Fibroblast of peridontal ligament (primary cell): ENCODE data around the gene OR2W1.

Source experiments
- DNase-seq: peaks from one replicate; pipeline ENCODE4 v3.0.0-alpha.2; 2010; ENCODE audit errors: extremely low read depth

The OR2W1 gene, protein sequence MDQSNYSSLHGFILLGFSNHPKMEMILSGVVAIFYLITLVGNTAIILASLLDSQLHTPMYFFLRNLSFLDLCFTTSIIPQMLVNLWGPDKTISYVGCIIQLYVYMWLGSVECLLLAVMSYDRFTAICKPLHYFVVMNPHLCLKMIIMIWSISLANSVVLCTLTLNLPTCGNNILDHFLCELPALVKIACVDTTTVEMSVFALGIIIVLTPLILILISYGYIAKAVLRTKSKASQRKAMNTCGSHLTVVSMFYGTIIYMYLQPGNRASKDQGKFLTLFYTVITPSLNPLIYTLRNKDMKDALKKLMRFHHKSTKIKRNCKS

DNA sequence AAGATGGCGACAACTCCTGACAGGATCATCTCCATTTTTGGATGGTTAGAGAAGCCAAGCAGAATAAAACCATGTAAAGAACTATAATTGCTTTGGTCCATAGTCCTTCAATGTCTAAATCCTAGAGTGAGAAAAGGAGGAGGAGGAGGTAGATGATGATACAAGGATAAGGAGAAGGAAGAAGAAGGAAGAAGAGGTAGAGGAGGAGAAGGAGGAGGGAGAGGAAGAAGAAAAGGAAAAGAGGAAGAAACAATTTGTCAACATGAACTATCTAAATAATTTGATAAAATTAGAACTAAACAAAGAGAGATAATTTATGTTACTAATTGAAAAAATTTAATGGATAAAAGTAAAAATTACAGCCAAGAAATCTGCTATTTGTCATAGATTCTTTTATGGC, at the start of gene OR2W1:
Gene OR2W1, minus strand, starts transcription at position 101 of the 400 bp plus-strand sequence. Its CDS starts 0 bp downstream, at position 101.
- no peak for DNase-seq

- DNase-seq: no peak
Observed at GRCh38 chr6:29092957-29093356, 48.0 kb upstream of the OR2W1 start.

DNA sequence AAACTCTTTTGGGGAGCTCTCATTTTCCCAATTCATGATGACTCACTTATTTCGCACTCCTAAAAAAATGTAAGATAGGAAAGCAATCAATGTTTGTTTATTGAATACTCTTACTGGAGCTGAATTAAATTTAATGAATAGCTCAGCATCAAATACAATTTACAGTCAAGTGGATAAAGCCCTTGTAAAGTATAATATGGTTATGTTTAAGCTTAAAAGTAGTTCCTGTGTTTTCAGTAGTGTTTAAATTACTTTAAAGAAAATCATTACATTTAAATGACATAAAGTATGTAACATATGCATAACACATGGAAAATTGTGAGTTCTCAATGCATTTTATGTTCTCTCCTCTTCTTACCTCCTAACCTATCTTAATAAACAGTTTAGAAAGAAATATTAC, 42.2 kb upstream of the OR2W1 start, which contains the start of gene OR2B3:
Gene OR2B3, minus strand, starts transcription at position 101 of the 400 bp plus-strand sequence. Its CDS starts 65 bp downstream, at position 36.
- no peak for DNase-seq

GRCh38 chr6:29082457-29082856, 37.5 kb upstream of the OR2W1 start:
- DNase-seq: no peak

DNA sequence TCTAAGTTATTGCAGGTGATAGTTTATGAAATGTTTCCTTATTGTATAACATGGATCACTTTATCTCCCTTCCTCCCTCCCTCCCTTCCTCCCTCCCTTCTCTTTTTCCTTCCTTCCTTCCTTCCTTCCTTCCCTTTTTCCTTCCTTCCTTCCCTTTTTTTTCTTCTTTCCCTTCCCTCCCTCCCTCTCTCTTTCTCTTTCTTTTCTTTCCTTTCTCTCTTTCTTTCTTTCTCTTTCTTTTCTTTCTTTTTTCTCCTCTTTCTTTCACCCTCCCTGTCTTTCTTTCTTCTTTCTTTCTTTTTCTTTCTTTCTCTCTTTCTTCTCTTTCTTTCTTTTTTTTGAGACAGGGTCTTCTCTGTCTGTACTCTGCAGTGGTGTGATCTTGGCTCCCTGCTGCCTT, 36.3 kb upstream of the OR2W1 start:
- no peak for DNase-seq

GRCh38 chr6:29079203-29079602, 34.2 kb upstream of the OR2W1 start:
- no peak for DNase-seq

DNA sequence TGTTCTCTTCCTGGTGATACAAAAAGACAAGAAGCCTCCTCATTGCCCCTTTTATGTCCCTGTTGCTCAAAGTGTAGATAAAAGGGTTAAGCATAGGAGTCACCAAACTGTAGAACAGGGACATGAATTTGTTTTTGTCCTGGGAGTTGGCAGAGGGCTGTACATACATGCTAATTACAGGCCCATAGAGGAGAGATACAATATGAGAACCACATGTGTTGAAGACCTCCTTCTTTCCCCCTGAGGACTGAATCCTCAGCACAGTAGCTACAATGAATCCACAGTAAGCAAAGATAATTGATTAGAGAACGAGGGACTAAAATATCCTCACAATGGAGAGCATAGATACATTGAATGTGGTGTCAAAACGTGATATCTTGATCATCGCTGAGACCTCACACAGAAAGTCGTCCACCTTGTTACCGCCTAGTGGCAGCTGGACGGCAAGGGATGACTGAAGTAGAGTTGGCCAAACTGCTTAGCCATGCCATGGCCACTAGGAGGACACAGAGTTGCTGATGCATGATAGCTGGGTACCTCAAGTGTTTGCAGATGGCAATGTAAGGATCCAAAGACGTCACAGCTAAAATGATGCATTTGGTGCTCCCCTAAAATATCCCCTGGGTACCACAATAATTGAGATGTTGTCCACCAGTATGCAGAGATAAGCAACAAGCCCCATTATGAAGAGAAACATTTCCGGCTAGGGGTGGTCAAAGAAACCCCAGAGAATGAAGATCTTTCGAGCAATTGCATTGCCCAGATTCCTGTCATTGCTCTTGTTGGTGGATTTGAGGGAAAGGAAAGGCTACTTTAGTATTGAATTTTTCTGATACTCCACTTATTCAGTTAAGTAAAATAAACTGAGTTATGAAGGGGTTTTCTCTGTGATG, 27.1 kb upstream of the OR2W1 start:
- no peak for DNase-seq

DNA sequence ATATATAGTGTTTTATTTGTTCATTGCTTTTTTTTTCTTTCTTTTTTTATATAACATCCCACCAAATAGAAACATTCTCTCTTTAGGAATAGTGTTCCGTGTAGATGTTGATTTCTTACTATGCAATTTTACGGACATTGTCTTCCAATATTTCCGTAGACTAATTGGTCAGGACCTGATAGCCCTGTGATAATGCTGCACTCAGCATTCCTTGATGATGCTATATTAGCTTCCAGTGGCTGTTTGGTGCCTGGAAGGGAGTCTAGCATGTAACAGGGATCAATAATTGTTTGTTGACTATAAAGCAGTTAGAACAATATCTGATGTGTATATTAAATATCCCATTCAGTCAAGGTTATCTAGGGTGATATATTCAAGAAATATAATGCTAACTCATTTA, 6.7 kb upstream of the OR2W1 start:
- DNase-seq: no peak

- DNase-seq: no peak
Observed at GRCh38 chr6:29035951-29036350, 9.0 kb downstream of the OR2W1 start.

GRCh38 chr6:29028821-29029220, 16.2 kb downstream of the OR2W1 start:
- no peak for DNase-seq

DNA sequence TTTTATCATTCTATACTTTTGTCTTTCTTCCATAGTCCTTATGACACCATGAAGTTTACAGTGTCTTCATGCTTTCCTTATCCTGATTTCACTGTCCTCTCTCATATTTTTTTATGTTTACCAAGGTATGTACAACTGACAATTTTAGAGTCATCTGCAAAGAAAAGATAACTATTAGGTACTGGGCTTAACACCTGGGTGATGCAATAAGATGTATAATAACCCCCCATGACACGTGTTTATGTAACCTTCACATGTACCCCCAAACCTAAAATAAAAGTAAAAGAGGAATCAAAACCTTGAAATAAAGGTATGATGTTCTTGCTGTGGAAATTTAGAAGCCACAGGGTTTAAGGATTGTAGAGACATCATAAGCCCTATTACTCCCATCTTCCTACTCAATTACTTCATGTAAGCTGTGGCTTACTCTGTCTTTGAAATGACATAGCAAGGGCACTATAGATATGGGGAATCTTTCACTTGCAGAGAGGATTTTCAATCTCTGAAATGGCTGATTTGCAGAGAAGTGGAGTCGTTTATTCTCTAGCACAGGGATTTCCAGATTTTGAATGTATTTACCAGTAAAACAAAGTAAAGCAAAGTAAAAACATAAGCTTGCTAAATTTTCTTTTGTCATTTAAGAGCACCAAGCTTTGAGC, 18.9 kb downstream of the OR2W1 start:
- DNase-seq: no peak

- DNase-seq: no peak
Observed at GRCh38 chr6:29021434-29021833, 23.5 kb downstream of the OR2W1 start.

GRCh38 chr6:29019629-29020028, 25.3 kb downstream of the OR2W1 start:
- no peak for DNase-seq

DNA sequence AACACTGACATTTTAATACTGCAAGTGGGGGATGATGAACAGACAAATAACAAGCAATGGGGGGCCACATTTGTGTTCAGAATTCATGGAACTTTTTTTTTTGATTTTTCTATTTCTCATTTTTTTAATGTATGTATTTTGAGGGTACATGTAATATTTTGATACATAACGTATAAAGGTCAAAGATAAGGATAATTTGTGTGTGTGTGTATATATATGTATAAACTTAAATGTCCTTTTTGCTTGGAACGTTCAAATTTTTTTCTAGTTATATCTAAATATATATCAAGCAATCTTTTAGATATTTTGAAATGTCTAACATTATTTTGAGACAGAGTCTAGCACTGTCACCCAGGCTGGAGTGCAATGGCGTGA, 27.6 kb downstream of the OR2W1 start:
- DNase-seq: no peak

- peak; percentile 84 for DNase-seq
Observed at GRCh38 chr6:29016559-29017427, 28.2 kb downstream of the OR2W1 start.

DNA sequence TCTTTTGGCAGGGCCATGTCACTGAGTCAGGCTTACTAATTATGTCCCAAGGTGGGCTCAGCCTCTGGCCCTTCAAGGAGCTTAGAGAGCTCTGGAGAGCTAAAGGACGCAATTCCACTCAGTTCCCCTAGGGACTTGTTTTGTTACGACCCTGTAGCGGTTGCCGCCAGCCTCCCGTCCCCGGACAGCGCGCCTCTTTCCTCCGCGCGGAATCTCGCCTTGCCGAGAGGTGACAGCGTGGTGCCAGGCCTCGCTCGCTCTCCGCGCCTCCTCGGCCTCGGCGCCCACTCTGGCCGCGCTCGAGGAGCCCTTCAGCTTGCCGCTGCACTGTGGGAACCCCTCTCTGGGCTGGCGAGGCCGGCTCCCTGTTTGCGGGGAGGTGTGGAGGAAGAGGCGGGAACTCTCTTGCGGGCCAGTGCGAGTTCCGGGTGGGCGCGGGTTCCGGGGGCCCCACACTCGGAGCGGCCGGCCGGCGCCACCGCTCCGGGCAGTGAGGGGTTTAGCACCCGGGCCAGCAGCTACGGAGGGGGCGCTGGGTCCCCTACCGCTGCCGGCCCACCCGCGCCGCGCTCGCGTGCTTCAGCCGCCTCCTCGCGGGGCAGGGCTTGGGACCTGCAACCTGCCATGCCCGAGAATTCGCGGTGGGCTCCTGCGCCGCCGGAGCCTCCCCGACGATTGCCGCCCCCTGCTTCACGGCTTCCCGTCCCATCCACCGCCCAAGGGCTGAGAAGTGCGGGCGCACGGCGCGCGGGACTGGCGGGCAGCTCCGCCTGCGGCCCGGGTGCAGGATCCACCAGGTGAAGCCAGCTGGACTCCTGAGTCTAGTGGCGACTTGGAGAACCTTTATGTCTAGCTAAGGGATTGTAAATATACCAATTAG, 30.0 kb downstream of the OR2W1 start:
- DNase-seq: no peak

GRCh38 chr6:29011276-29011734, 33.7 kb downstream of the OR2W1 start:
- peak; percentile 68 for DNase-seq

- no peak for DNase-seq
Observed at GRCh38 chr6:29009358-29009757, 35.6 kb downstream of the OR2W1 start.

DNA sequence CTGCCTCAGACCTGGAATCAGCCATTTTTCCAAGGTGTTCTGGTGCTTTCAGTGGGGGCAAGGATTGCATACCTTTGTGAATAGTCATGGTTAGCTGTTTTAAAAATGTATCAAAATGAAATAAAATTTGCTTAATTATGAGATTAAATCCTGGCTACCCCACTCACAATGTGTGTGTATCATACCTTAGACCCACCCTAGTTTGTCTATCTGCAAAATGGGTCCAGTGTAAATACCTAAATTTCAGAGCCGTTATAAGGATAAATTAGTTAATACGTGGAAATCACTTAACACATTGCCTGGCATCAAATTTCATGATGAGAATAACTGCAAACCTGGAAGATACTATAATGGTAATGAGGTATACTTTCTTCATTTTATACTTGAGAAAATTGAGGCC, 36.9 kb downstream of the OR2W1 start:
- no peak for DNase-seq

DNA sequence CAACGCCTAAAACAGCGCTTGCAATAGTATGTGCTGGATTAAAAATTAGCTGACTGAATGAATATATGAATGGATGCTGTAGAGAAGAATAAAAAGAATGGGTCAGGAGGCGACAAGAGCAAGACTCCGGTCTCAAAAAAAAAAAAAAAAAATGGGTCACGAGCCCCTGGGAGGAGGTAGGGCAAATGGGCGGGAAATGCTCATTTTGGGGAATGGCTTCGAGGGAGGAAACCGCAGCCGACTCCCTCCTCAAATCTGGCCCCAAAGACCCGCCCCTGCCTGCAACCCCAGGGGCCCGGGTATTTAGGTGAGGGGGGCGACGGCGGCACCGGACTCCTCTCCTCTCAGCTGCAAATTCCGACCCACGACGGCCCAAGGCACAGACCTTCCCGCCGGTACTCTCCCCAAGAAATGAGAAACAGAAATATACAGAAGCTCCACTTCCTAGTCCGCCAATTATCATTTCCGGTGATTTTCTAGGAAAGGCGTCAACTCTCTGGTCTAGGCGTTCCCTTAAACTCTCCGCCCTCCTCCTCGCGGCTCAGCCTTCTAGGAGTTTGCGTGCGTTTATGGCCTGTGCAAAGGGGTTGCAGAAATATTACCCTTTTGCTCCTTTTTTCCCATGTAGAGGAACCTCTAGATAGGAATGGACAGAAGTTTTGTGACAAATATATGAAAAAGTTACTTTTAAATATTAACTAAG, 39.6 kb downstream of the OR2W1 start, which contains the start of gene ZNF311:
Gene ZNF311, minus strand, starts transcription at position 133 of the 703 bp plus-strand sequence. CDS start 1,361 bp downstream, outside the sequence.
- peak; percentile 63 for DNase-seq
